Lower leg skin (tissue), 3 donors: Measurements from ENCODE around the gene SERAC1.

Experiments
- CTCF ChIP-seq, 3 donors: fragments of 450-650 bp; IDR thresholded peaks; one replicate each; pipeline ENCODE4 v1.5.1; 2016; ENCODE audit warnings: antibody characterized with exemption in 3 of 3, mild to moderate bottlenecking in 3 of 3, moderate library complexity in 2 of 3
- POLR2A ChIP-seq, 2 donors: fragments of 450-650 bp; IDR thresholded peaks; one replicate each; pipeline ENCODE4 v1.6.1; 2016 to 2017; ENCODE audit warnings: antibody characterized with exemption in 2 of 2, mild to moderate bottlenecking in 1 of 2, moderate library complexity in 1 of 2

- TF ChIP-seq CTCF (IDR thresholded peaks at IDR 0.05) (no peak), POLR2A (IDR thresholded peaks at IDR 0.05) (no peak)
Observed at GRCh38 chr6:158086054-158086503, 82.0 kb downstream of the SERAC1 start.
